SH-SY5Y (cell line): ENCODE data around the gene VPS11.
A peak's percentile ranks its signal among the peaks of the same experiment; 100 is the strongest.

ENCODE experiments used
- GATA2 ChIP-seq: IDR thresholded peaks from 2 replicates; pipeline ENCODE4 v1.6.1; 2011; ENCODE audit warnings: mild to moderate bottlenecking, low read depth, low read length
- GATA3 ChIP-seq: IDR thresholded peaks from 2 replicates; pipeline ENCODE4 v1.6.1; 2011; ENCODE audit warnings: low read depth, mild to moderate bottlenecking, low read length, moderate library complexity

VPS11 gene

GRCh38 chr11:119088406-119088805 lies 20.8 kb downstream of the VPS11 start:
- TF ChIP-seq GATA3 (no peak), GATA2 (no peak)

GRCh38 chr11:119089319-119089718 lies 21.7 kb downstream of the VPS11 start:
- no peak for TF ChIP-seq GATA3
- TF ChIP-seq GATA2: no peak

GRCh38 chr11:119091178-119091577 lies 23.6 kb downstream of the VPS11 start:
- TF ChIP-seq GATA3 (no peak), GATA2 (no peak)

- TF ChIP-seq GATA3 (no peak), GATA2 (no peak)
Observed at GRCh38 chr11:119091966-119092879, 24.6 kb downstream of the VPS11 start.

- TF ChIP-seq GATA2 (no peak), GATA3 (no peak)
Observed at GRCh38 chr11:119092880-119093842, 25.5 kb downstream of the VPS11 start.

- TF ChIP-seq GATA2: no peak
- TF ChIP-seq GATA3: no peak
Observed at GRCh38 chr11:119093942-119094815, 26.6 kb downstream of the VPS11 start.

GRCh38 chr11:119094816-119095065 lies 27.1 kb downstream of the VPS11 start:
- no peak for TF ChIP-seq GATA3

GRCh38 chr11:119095066-119095880 lies 27.7 kb downstream of the VPS11 start:
- no peak for TF ChIP-seq GATA3

- TF ChIP-seq GATA3: no peak
- no peak for TF ChIP-seq GATA2
Observed at GRCh38 chr11:119099711-119100110, 32.1 kb downstream of the VPS11 start.

- TF ChIP-seq GATA3 (no peak), GATA2 (no peak)
Observed at GRCh38 chr11:119100246-119100970, 32.8 kb downstream of the VPS11 start.

- TF ChIP-seq GATA3 (no peak), GATA2 (no peak)
Observed at GRCh38 chr11:119100994-119101758, 33.6 kb downstream of the VPS11 start.

GRCh38 chr11:119101759-119102423 lies 34.3 kb downstream of the VPS11 start, which contains the start of gene DPAGT1:
Gene DPAGT1, minus strand, starts transcription at chr11:119101853. Its CDS starts 198 bp downstream, at chr11:119101655.
- TF ChIP-seq GATA2 (0 out of 2 replicates have a peak, but pooled peaks have one; percentile 10), GATA3 (no peak)
